HuH-7 (cell line): ENCODE results near the gene UBR4.

ENCODE experiments used
- DNase-seq: peaks from one replicate; pipeline ENCODE4 v3.0.0; 2011; ENCODE audit warnings: low spot score

UBR4 gene

GRCh38 chr1:19055001-19055400 is 155.1 kb downstream of the UBR4 start:
- no peak for DNase-seq

DNA sequence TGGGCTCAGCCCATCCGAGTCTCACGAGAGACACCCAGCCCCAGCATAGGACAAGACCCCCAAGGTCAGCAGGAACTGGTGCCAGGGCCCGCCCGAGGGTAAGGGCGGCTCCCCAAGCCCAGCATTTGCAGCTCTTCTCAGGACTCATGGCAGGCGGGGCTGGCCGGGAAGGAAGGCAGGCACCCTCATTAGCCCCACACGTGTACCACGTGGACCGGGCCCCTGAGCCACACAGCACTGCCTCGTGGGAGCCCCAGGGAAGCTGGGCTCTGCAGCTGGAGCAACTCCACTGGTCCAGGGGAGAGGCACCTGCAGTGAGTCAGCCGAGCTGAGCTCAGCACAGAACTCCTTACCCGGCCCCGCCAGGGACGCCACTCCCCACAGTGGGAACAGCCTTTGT is 155.8 kb downstream of the UBR4 start:
- no peak for DNase-seq

DNA sequence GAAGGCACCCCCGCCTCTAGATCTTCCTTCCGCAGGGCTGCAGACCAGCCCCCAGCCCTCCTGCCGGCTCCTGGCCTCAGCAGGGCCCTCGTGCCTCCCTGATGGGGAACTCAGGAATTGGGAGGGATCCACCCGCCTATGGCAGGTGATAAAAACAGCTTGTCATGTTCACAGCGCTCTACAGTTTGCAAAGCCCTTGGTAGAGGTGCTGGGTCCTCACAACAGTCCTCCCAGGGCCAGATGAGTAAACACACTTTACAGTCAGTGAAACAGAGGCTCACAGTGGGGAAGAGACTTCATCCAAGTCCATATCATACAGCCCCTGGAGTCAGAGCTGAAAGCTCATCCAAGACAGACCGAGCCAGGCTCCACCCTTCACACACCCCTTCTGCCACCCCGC is 156.6 kb downstream of the UBR4 start:
- no peak for DNase-seq

DNA sequence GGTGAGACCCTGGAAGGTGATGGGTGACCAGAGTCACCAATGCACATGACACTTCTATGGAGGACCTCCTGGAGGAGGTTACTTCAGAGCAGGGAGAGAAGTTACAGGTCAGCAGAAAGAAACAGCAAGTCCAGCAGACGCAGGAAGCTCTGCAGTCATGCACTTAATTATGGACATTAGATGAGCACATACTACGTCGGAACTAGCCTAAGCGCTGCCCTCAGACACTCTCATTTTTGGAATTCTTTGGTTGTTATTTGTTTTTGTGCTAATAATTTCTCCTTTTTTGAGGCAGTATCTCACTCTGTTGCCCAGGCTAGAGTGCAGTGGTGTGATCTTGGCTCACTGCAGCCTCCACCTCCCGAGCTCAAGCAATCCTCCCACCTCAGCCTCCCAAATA is 160.3 kb downstream of the UBR4 start:
- DNase-seq, result no peak

- no peak for DNase-seq
These were observed 160.8 kb downstream of the UBR4 start for GRCh38 chr1:19049128-19049768.

DNA sequence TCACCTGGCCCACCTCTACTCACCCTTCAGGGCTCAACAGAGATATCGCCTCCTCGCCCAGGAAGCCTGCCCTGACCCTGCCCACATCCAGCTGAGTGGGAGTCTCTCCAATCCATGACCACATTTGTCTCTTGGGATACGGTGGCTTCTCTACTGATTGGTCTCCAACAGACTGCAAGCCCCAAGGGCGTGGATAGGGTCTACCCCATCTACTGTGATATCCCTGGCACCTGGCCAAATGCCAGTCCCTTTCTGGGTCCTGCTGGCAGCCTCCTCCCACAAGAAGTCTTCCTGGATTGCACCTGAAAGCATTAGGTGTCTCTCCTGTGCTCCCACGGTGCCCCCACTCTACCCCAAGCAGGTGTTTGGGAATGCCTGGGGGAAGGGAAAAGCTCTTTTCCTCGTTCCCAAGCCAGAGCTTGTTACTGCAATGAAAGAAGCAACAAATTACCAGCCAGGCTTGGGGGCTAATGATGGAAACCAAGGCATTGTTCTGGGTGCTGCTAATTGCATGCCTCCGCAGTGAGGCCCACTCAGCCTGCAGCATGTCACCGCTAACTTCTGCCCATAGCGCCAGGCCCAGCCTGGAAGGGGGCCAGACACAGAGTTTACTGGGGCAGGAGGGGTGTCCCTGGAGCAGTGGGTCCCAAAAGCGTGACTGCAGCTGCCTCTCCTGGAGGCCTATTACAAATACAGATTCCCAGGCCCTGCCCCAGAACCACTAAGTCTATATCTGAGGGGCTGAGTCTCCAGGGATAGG is 162.9 kb downstream of the UBR4 start:
- DNase-seq, result no peak

GRCh38 chr1:19045898-19046880 is 163.9 kb downstream of the UBR4 start:
- DNase-seq, result no peak

- no peak for DNase-seq
These were observed 164.9 kb downstream of the UBR4 start for GRCh38 chr1:19044975-19045831.

DNA sequence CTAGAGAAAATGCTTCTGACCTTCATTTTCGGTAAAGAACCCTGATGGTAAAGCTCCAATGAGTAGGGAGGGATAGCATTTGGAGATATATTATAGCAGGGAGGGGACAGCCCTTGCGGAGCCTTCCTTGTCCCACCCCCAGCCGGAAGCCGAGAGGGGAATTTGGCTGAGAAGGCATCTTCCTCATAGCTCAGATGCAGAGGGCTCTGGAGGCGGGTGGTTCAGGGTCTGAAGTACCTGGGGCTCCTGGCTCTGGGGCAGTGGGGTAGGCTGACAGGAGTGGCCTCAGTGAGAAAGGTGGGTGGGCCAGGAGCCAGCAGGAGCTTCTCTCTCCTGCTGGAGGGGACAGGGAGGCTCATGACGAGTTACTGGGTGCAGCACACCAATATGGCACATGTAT is 165.6 kb downstream of the UBR4 start:
- no peak for DNase-seq

DNA sequence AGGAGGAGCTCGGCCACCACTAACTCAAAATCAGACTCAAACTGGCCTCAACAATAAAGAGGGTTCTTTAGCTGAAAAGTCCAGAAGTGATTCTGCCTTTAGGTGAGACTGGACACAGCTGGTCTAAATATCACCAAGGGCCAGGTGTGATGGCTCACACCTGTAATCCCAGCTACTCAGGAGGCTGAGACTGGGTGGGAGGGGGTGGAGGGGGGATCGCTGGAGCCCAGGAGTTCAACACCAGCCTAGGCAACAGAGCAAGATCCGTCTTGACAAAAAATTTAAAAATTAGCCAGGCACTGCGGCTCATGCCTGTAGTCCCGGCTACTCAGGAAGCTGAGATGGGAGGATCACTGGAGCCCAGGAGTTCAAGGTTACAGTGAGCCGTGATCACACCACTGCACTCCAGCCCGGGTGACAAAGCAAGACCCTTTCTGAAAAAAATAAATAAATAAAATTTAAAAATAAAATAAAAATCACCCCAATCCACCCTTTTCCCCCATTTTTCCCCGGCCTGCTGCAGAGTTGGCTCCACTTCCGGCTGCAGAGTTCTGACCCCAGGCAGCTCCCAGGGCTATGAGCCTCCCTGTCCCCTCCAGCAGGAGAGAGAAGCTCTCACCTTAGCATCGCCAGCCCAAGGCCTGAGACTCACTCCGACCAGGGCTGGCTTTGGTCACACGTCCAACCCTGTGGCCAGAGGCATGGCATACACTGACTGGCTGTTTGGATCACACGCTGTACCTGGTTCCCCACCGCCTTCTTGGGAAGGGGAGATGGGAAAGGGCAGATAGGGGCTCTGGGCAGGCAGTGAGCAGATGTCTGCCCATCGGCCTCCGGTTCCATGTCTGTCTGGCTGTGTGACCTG is 166.3 kb downstream of the UBR4 start:
- no peak for DNase-seq

DNA sequence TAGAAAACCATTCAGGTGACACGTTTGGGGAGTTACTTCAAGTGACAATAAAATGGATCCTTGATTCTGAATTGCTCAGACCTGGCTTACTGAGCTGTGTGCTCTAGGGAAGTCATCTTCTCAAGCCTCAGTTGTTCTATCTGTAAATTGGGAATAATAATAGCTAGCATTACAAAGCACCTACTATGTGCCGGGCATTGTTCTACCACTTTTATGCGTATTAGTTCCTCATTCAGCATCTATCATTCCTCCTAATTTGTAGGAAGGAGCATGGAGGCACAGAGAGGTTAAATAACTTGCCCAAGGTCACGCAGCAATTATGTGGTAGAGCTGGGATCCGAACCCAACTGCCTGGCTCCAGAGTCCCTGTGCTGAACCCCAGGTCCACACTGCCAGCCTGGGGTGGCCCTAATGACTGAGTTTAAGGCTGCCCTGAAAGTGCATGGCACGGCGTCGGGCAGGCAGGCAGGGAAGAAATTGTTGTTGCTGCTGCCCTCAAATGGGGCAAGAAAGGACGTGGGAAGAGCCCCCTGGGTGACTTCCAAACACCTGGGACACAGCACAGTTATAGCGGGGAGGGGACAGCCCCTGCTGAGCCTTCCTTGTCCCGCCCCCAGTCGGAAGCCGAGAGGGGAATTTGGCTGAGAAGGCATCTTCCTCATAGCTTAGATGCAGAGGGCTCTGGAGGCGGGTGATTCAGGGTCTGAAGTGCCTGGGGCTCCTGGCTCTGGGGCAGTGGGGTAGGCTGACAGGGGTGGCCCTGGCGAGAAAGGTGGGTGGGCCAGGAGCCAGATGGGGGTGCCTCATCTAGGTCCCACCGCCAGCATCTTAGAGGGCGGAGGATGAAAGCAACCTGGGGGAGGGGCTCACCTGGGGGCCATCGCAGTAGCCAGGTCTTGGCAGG is 167.1 kb downstream of the UBR4 start:
- DNase-seq, result no peak

GRCh38 chr1:19040010-19040680 is 169.9 kb downstream of the UBR4 start:
- no peak for DNase-seq

DNA sequence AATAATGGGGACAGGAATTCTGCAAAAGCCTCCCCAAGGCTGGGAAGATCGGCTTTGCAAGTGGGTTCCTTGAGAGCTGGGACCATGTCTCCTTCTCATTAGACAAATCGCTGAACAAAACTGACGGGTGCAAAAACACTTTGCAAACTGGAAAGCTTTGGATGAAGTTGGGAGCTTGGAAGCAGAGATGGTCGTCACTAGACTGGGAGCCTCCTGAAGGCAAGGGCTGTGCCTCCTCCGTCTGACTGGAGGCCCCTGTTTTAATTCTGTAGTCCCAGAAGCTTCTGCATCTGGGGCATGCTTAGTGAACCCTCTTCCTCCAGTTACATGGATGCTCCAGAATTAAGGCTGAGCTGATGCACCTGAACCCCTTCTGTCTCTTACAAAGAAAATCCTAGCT is 171.3 kb downstream of the UBR4 start:
- DNase-seq, result no peak

DNA sequence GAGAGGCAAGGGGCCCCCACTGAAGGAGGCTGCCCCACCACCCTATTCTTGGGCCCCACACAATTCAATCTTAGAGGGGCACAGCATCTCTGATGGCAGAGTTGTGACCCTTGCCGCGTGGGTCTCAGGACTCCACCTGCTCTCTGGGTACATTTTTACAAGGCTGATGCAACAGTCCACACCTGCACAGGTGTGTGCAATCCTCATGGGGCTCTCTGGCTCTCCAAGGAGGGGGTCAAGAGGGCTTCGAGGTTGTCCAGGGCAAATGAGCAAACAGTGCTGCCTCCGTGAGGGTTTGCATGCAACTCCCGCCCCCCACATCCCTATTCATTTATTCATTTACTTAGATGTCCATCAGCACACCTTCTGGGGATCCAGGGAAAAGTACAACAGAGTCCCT is 172.0 kb downstream of the UBR4 start:
- DNase-seq, result no peak

DNA sequence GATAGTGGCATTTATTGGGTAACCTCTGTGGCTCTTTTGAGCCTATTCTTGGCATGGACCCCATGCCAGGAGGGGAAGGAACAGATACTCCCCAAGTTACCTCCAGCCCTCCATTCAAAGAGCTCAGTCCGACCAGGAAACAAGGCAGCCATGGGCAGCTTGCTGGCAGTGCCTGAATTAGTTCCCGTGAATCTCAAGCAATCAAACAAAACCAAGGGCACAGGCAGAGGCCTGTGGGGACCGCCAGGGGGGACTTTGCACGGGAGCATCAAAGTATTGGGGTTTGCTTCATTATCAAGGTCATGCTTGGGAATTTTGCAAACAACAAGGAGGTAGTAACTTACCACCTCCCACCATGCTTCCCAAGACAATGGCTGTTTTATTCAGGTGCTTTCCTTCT is 172.4 kb downstream of the UBR4 start:
- DNase-seq, result no peak

GRCh38 chr1:19036813-19037605 is 173.1 kb downstream of the UBR4 start:
- DNase-seq, result no peak

DNA sequence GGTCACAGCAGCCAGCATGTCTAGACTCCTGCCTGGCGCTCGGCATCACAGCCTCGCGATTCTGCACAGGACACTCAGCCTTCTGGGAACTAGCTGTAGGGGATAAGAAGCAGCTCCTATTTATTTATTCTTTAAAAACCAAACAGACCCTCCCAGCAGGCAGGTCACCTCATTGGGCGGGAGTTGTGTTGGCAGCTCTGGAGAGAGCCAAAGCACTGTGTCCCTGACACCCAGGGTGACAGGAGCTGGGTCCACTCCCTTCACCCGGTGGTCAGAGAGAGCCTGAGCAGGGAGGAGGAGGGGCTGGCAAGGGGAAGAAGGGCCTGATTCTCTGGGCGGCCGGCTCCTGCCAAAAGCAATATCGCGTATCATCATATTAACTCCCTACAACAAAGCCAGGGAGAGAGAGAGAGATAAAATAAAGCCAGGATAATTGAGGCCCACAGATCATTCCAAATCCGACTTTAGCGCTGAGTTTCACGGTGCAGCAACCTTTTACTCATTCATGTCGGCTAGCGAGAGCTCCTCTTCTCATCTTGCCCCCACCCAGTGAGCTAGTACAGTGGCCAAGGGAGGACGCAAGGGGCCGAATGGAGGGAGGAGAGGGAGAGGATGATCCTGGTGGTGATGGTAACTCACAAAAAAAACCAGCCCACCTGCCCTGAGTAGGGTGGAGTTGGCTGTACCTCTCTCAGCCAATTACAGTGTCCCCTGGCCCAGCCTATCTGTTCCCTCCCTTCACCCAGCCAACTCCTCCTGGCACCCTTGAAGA is 173.8 kb downstream of the UBR4 start:
- DNase-seq, result no peak
